Left lung (tissue), 10 donors: ENCODE measurements around the gene AAK1. TPM values are rescaled to one million over a fixed set of nuclear protein-coding genes. Genes with fewer than 3 reads are reported as not detected.

Source experiments
- ATAC-seq: fragments of 200-7000 bp; cut with Tn5 transposase; one replicate; pipeline ENCODE4 v1.9.1; 2020; ENCODE audit warnings: moderate library complexity
- DNase-seq, 4 donors: peaks; one replicate each; pipeline ENCODE4 v3.0.0-alpha.2; 2013 to 2020
- H3K27ac ChIP-seq, 2 donors: fragments of 200-600 bp; sonication (generic) in 1 of 2; one replicate each; pipeline versions ENCODE4 v1.5.0 to v1.8.0; 2020 to 2021
- H3K27me3 ChIP-seq, 2 donors: fragments of 200-600 bp; sonication (generic) in 1 of 2; one replicate each; pipeline versions ENCODE4 v1.5.0 to v1.8.0; 2020 to 2021
- H3K36me3 ChIP-seq, 2 donors: fragments of 200-600 bp; sonication (generic) in 1 of 2; one replicate each; pipeline versions ENCODE4 v1.5.0 to v1.8.0; 2020 to 2021
- H3K4me1 ChIP-seq, 2 donors: fragments of 200-600 bp; one replicate each; pipeline ENCODE4 v1.8.0; 2021
- H3K4me3 ChIP-seq, 2 donors: fragments of 200-600 bp; sonication (generic) in 1 of 2; one replicate each; pipeline versions ENCODE4 v1.5.0 to v1.8.0; 2020 to 2021; ENCODE audit warnings: mild to moderate bottlenecking in 1 of 2
- H3K9me3 ChIP-seq, 2 donors: fragments of 200-600 bp; sonication (generic) in 1 of 2; one replicate each; pipeline versions ENCODE4 v1.5.0 to v1.8.0; 2020 to 2021
- CTCF ChIP-seq, 2 donors: fragments of 200-600 bp; sonication (generic) in 1 of 2; IDR thresholded peaks; one replicate each; pipeline versions ENCODE4 v1.5.0 to v1.8.0; 2021; ENCODE audit warnings: antibody characterized with exemption in 2 of 2
- intact Hi-C, 2 donors: fragments of 100-400 bp; cut with DNase I; formaldehyde crosslinking; loops; one replicate each; pipeline versions ENCODE4 v1.11.2 to v1.14.2; 2022
- polyA plus RNA-seq, 6 donors: library from polyadenylated mRNA; unstranded; fragments of 120-200 nt; gene quantifications; one replicate each; pipeline ENCODE4 v1.2.1, GENCODE V29; 2013; ENCODE audit not compliant: insufficient read length in 6 of 6
- total RNA-seq, 2 donors: library from RNA; stranded (reverse); fragmentation: NEBNext Ultra II Directional; extraction: Animal tissue kit (Norgen Biotek cat#: 25700); gene quantifications; one replicate each; pipeline ENCODE4 v1.2.1, GENCODE V29; 2021
- donor health status: DM: no; HTN: yes; CAD: no.
- donor health status: DM: no; HTN: no; CAD: no.

AAK1 gene
- total and polyA plus RNA-seq, 8 donors = 19.0 to 70.7 (median 22.4) TPM

- Histone ChIP-seq H3K27ac (peak overlapping the region in 1 of 2 donors; percentile 7), H3K9me3 (no peaks in the 10 kb centered on the region), H3K36me3 (no peaks in the 10 kb centered on the region), H3K4me3 (no peak overlapping the region), H3K4me1 (peaks cover 4 to 65% of the 10 kb centered on the region in 2 donors), H3K27me3 (no peaks in the 10 kb centered on the region)
- TF ChIP-seq CTCF (IDR thresholded peaks at IDR 0.05) = no peak
- DNase-seq (no peak), ATAC-seq (peak; percentile 22)
- intact Hi-C loops = no loop called here
These were observed 15.1 kb downstream of the AAK1 start for GRCh38 chr2:69628325-69629021.

GRCh38 chr2:69625078-69625795, 18.3 kb downstream of the AAK1 start:
- intact Hi-C loops = no loop called here
- H3K4me3 ChIP-seq = no peak overlapping the region
- no peak overlapping the region for H3K27ac ChIP-seq
- no peaks in the 10 kb centered on the region for H3K36me3 ChIP-seq
- no peak for TF ChIP-seq CTCF (IDR thresholded peaks at IDR 0.05)
- no peaks in the 10 kb centered on the region for H3K9me3 ChIP-seq
- no peaks in the 10 kb centered on the region for H3K27me3 ChIP-seq
- no peak for DNase-seq
- peaks cover 4 to 63% of the 10 kb centered on the region in 2 donors for H3K4me1 ChIP-seq
- no peak for ATAC-seq

- Histone ChIP-seq H3K4me1 (peaks cover 4 to 65% of the 10 kb centered on the region in 2 donors), H3K27ac (no peak overlapping the region), H3K36me3 (no peaks in the 10 kb centered on the region), H3K4me3 (no peak overlapping the region), H3K9me3 (no peaks in the 10 kb centered on the region), H3K27me3 (no peaks in the 10 kb centered on the region)
- no peak for DNase-seq
- no peak for ATAC-seq
- TF ChIP-seq CTCF (IDR thresholded peaks at IDR 0.05) = no peak
- intact Hi-C loops = no loop called here
These were observed 18.9 kb downstream of the AAK1 start for GRCh38 chr2:69624611-69625010.

GRCh38 chr2:69624131-69624530, 19.4 kb downstream of the AAK1 start:
- Histone ChIP-seq H3K36me3 (no peaks in the 10 kb centered on the region), H3K9me3 (no peaks in the 10 kb centered on the region), H3K4me1 (peaks cover 4 to 65% of the 10 kb centered on the region in 2 donors)

More at GRCh38 chr2:69624131-69624530, 19.4 kb downstream of the AAK1 start:
- Histone ChIP-seq H3K27me3 (no peaks in the 10 kb centered on the region), H3K4me3 (no peak overlapping the region), H3K27ac (no peak overlapping the region)
- no peak for TF ChIP-seq CTCF (IDR thresholded peaks at IDR 0.05)
- ATAC-seq (no peak), DNase-seq (no peak)
- intact Hi-C loops = no loop called here
